Tibial artery (tissue), 4 donors: ENCODE data around the gene NUBP1.
"Not testable (repeated sequence)": the region's sequence is repeated elsewhere in the genome, so short reads cannot be mapped to it uniquely, and the experiment has no call there.

Experiments
- DNase-seq, 2 donors: peaks; one replicate each; pipeline ENCODE4 v3.0.0-alpha.2; 2019
- H3K27ac ChIP-seq, 2 donors: fragments of 200-600 bp; sonication (generic) in 1 of 2; 1 replicate in 1 of 2; 2 replicates in 1 of 2; pipeline ENCODE4 v1.5.1; 2018 to 2019; ENCODE audit warnings: mild to moderate bottlenecking in 1 of 2
- H3K27me3 ChIP-seq, 2 donors: fragments of 200-600 bp; sonication (generic) in 1 of 2; one replicate each; pipeline versions ENCODE4 v1.5.1 to v1.6.0; 2016 to 2019
- H3K36me3 ChIP-seq, 3 donors: fragments of 200-600 bp; sonication (generic) in 2 of 3; one replicate each; pipeline ENCODE4 v1.5.1; 2016 to 2019; ENCODE audit warnings: mild to moderate bottlenecking in 2 of 3
- H3K4me1 ChIP-seq, 4 donors: fragments of 200-600 bp; sonication (generic) in 2 of 4; 1 replicate in 3 of 4; 2 replicates in 1 of 4; pipeline ENCODE4 v1.5.1; 2016 to 2019
- H3K4me3 ChIP-seq, 2 donors: fragments of 200-600 bp; sonication (generic) in 1 of 2; 1 replicate in 1 of 2; 2 replicates in 1 of 2; pipeline ENCODE4 v1.5.1; 2018 to 2019; ENCODE audit warnings: mild to moderate bottlenecking in 2 of 2
- H3K9me3 ChIP-seq, 3 donors: fragments of 200-600 bp; sonication (generic) in 1 of 3; one replicate each; pipeline ENCODE4 v1.5.1; 2016 to 2019
- CTCF ChIP-seq, 2 experiments: fragments of 200-600 bp in 1 of 2; fragments of 450-650 bp in 1 of 2; IDR thresholded peaks; one replicate each; pipeline ENCODE4 v1.5.1; 2017 to 2019; ENCODE audit warnings: antibody characterized with exemption in 2 of 2, mild to moderate bottlenecking in 1 of 2, moderate library complexity in 1 of 2
- intact Hi-C: fragments of 100-400 bp; cut with DNase I; formaldehyde crosslinking; loops from one replicate; pipeline ENCODE4 v1.15.0; 2023; ENCODE audit warnings: low total_unique reads

NUBP1 gene

DNA sequence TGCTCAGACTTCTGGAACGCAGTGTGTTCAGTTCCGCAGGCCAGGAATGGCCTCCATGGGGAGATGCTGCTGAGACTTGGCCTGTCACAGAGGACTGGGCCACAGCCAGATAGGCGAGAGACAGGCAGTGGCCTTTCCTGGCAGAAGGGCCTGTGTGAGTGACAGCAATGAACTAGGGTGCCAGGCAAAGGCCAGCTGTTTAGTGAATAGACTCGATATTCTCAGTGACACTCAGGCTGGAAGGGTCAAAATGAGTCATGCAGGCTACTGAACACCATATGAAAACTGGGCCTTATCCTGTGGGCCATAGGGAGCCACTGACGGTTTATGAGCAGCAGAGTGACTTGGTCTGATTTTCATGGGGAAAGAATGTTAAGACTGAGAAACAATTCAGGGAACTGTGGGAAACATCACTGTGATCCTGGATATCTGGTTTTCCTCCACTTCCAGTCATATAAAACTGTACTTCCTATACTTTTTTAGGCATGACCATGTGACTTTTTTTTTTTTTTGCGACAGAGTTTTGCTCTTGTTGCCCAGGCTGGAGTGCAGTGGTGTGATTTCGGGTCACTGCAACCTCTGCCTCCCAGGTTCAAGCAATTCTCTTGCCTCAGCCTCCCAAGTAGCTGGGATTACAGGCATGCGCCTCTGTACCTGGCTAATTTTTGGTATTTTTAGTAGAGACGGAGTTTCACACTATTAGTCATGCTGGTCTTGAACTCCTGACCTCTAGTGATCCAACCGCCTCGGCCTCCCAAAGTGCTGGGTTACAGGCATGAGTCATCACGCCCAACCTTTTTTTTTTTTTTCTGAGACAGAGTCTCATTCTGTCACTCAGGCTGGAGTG is 5.2 kb upstream of the NUBP1 start:
- Histone ChIP-seq H3K9me3 (no peaks in the 10 kb centered on the region), H3K27me3 (no peaks in the 10 kb centered on the region), H3K4me1 (peaks cover 0 to 42% (median 17%) of the 10 kb centered on the region in 4 donors), H3K36me3 (no peaks in the 10 kb centered on the region), H3K27ac (peak overlapping the region; percentile 58 to 75), H3K4me3 (no peak overlapping the region)
- intact Hi-C loops: loop anchor here (5.0 to 10.0 kb wide), 2 partner anchors 179 to 484 kb away; no protein-coding TSS in a partner anchor
- peak; percentile 63 to 83 for DNase-seq
- TF ChIP-seq CTCF (IDR thresholded peaks at IDR 0.05): no peak

GRCh38 chr16:10740000-10740844 is 3.4 kb upstream of the NUBP1 start:
- no peak for DNase-seq
- Histone ChIP-seq H3K9me3 (no peaks in the 10 kb centered on the region), H3K4me3 (no peak overlapping the region), H3K27ac (peak overlapping the region in 1 of 2 donors; percentile 75), H3K36me3 (no peaks in the 10 kb centered on the region), H3K27me3 (no peaks in the 10 kb centered on the region), H3K4me1 (peaks cover 0 to 51% (median 23%) of the 10 kb centered on the region in 4 donors)
- intact Hi-C loops: loop anchor here (5.0 to 10.0 kb wide), 2 partner anchors 177 to 485 kb away; no protein-coding TSS in a partner anchor
- TF ChIP-seq CTCF (IDR thresholded peaks at IDR 0.05): no peak

GRCh38 chr16:10740845-10741208 is 2.8 kb upstream of the NUBP1 start:
- H3K4me1 ChIP-seq: peaks cover 0 to 57% (median 23%) of the 10 kb centered on the region in 4 donors
- DNase-seq: no peak
- H3K36me3 ChIP-seq: no peaks in the 10 kb centered on the region
- no peak overlapping the region for H3K4me3 ChIP-seq
- H3K27ac ChIP-seq: no peak overlapping the region
- no peaks in the 10 kb centered on the region for H3K9me3 ChIP-seq
- H3K27me3 ChIP-seq: no peaks in the 10 kb centered on the region
- no peak for TF ChIP-seq CTCF (IDR thresholded peaks at IDR 0.05)
- intact Hi-C loops: no loop called here

GRCh38 chr16:10741249-10741648 is 2.4 kb upstream of the NUBP1 start:
- intact Hi-C loops, H3K27me3 ChIP-seq: not testable (repeated sequence)

DNA sequence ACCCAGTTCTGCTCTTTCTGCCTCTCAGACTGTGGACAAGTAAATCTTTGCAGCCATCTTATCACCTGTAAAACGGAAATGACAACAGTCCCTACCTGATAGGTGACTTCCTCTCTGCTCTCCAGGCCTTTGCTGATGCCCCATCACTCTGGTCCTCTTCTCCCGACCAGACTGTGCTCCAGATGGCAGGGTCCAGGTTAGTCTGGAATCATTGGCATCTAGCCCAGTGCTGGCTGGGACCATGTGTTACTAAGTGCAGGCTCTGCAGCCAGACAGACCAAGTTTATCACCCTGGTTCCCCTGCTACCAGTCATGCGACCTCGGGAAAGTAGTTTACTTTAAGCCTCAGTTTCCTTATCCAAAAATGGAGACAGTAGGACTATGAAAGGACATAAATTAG is 1.8 kb upstream of the NUBP1 start:
- DNase-seq: no peak

More at GRCh38 chr16:10741249-10741648, 2.4 kb upstream of the NUBP1 start:
- not testable (repeated sequence) for DNase-seq, H3K36me3 ChIP-seq, H3K9me3 ChIP-seq, H3K27ac ChIP-seq, H3K4me3 ChIP-seq
- H3K4me1 ChIP-seq: peaks cover 0 to 58% (median 23%) of the 10 kb centered on the region in 4 donors

More for the DNA sequence above, 1.8 kb upstream of the NUBP1 start:
- no peaks in the 10 kb centered on the region for H3K27me3 ChIP-seq
- H3K9me3 ChIP-seq: no peaks in the 10 kb centered on the region
- no peak overlapping the region for H3K4me3 ChIP-seq
- peak overlapping the region; percentile 45 to 97 for H3K27ac ChIP-seq
- H3K36me3 ChIP-seq: peaks cover 0 to under 1% (median 0%) of the 10 kb centered on the region in 3 donors
- intact Hi-C loops: no loop called here
- no peak for TF ChIP-seq CTCF (IDR thresholded peaks at IDR 0.05)
- peaks cover 0 to 58% (median 23%) of the 10 kb centered on the region in 4 donors for H3K4me1 ChIP-seq
